Brain microvascular endothelial cell (primary cell): ENCODE results near the gene PRKG1.

Source experiments
- DNase-seq: peaks from one replicate; pipeline ENCODE4 v3.0.0-alpha.2; 2020
- H3K27ac ChIP-seq: fragments of 250-450 bp; sonication (Bioruptor Pico); 2 replicates; pipeline ENCODE4 v1.5.1; 2020; ENCODE audit warnings: mild to moderate bottlenecking, moderate library complexity
- H3K27me3 ChIP-seq: fragments of 250-450 bp; sonication (Bioruptor Pico); replicated peaks from 2 replicates; pipeline ENCODE4 v1.5.1; 2020; ENCODE audit warnings: mild to moderate bottlenecking
- H3K36me3 ChIP-seq: fragments of 250-450 bp; sonication (Bioruptor Pico); replicated peaks from 2 replicates; pipeline ENCODE4 v1.5.1; 2020; ENCODE audit warnings: mild to moderate bottlenecking
- H3K4me3 ChIP-seq: 2 replicates; pipeline ENCODE4 v1.5.1; 2011; ENCODE audit warnings: low read depth, mild to moderate bottlenecking, control low read depth, low read length, moderate library complexity
- in situ Hi-C: cut with HindIII; loops from 2 replicates; pipeline ENCODE4 v1.10.0; 2017; ENCODE audit warnings: low sequenced_read_pairs, low pct_ligation_motif_present
- TF ChIP-seq, protein P1 (sequence below): IDR thresholded peaks from 2 replicates; pipeline ENCODE4 v1.5.1; 2011; ENCODE audit warnings: low read depth, mild to moderate bottlenecking, moderate library complexity, low read length, control low read depth, inconsistent platforms; ENCODE audit errors: missing control alignments

PRKG1 gene

DNA sequence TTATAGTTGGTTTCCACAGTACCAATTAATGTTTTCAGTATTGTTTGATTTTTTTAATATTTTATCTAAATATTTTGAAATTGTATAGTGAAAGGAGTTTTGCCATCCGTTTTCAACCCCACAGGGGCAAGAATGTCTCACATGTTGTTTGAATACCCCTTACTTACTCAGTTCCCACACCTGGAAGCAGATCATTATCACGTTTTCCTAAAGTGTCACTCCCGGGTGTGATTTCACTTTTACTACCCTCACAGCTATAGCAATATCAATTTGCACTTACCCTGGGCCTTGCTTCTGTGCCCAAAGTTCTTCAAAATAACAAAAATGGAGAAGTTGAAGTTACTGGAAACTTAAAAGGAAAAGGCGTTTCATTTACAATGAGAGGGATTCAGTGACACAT, 397.0 kb downstream of the PRKG1 start:
- DNase-seq, result no peak
- Histone ChIP-seq H3K27me3 (no peaks in the 10 kb centered on the region), H3K36me3 (no peaks in the 10 kb centered on the region), H3K4me3 (no peak overlapping the region), H3K27ac (no peak overlapping the region)
- in situ Hi-C loops, result no loop called here
- TF ChIP-seq, protein P1, sequence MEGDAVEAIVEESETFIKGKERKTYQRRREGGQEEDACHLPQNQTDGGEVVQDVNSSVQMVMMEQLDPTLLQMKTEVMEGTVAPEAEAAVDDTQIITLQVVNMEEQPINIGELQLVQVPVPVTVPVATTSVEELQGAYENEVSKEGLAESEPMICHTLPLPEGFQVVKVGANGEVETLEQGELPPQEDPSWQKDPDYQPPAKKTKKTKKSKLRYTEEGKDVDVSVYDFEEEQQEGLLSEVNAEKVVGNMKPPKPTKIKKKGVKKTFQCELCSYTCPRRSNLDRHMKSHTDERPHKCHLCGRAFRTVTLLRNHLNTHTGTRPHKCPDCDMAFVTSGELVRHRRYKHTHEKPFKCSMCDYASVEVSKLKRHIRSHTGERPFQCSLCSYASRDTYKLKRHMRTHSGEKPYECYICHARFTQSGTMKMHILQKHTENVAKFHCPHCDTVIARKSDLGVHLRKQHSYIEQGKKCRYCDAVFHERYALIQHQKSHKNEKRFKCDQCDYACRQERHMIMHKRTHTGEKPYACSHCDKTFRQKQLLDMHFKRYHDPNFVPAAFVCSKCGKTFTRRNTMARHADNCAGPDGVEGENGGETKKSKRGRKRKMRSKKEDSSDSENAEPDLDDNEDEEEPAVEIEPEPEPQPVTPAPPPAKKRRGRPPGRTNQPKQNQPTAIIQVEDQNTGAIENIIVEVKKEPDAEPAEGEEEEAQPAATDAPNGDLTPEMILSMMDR, result no peak

DNA sequence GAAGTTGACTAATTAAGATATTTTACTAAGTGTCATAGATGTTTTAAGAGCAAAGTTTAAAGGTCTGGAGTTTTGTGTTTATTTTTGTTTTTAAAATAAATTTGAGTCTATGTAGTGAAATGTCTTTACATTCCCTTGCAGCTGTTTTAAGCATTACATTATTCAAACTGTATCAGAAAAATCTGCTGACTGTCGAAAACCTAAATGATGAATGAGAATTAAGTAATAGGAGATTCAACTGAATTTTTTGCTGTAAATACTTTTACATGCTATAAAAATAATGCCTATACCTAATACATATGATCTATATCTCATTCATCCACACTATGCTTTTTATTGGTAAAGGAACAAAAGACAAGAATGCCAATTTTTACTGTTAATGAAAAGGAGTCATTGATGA, 397.9 kb downstream of the PRKG1 start:
- in situ Hi-C loops, result no loop called here
- Histone ChIP-seq H3K4me3 (no peak overlapping the region), H3K27ac (no peak overlapping the region), H3K36me3 (no peaks in the 10 kb centered on the region), H3K27me3 (no peaks in the 10 kb centered on the region)
- no peak for DNase-seq
- TF ChIP-seq, protein P1, result no peak

DNA sequence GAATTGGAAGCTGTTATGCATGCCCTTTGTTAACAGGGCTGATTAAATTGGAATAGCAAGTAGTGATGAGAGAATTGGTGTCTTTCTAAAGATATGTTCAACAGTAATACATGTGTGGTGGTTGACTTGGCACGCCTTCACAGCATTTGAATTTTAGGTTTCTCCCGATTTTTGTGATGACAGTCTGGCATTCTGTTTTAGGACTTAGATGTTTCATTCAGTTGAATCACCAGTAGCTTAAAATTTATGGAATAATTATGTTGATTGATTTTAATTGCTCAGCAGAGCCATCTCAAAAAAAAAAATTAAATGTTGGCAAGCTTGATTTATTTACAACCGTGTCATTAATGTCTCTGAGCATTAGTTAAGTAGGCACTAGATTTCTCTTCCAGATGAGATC, 405.4 kb downstream of the PRKG1 start:
- TF ChIP-seq, protein P1, result no peak
- in situ Hi-C loops, result no loop called here
- no peak overlapping the region for H3K27ac ChIP-seq

DNA sequence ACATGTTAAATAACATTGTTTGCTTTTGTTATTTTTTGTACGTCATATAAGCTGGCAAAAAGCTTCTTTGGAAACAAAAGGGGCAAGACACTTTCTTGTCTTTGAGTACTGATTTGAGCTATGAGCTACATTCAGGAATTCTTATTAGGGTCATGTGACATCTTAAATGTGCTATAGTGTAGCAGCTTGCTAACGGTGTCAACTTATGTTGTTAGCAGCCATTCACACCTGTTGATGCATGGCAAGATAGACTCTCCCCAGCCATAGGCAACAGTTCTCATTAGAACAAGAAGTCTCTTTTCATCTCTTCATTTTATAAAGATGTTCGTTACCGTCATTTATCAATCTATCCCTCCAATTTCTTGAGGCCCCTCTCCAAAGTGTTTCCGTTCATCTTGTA, 411.4 kb downstream of the PRKG1 start:
- Histone ChIP-seq H3K4me3 (no peak overlapping the region), H3K36me3 (no peaks in the 10 kb centered on the region), H3K27me3 (no peaks in the 10 kb centered on the region), H3K27ac (no peak overlapping the region)
- in situ Hi-C loops, result no loop called here
- DNase-seq, result no peak
- TF ChIP-seq, protein P1, result no peak

More for the DNA sequence above, 405.4 kb downstream of the PRKG1 start:
- no peak for DNase-seq
- Histone ChIP-seq H3K36me3 (no peaks in the 10 kb centered on the region), H3K27me3 (no peaks in the 10 kb centered on the region), H3K4me3 (no peak overlapping the region)

DNA sequence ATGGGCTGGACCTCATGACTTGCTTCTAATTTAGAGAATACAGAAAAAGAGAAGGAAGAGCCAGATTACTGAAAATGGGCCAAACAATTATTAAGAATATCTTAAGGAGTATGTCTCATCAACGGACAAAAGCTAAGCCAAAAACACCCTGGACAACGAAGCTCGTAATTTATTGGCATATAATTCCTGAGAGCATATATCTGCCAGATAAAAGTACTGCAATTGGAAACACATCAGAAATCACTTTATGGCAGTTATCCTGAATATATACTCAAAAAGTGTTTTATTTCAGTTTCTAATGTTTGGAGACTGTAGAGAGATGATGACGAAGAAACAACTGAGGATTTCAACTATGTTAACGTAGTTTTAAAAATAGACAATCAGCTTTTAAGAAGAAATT, 413.3 kb downstream of the PRKG1 start:
- Histone ChIP-seq H3K36me3 (no peaks in the 10 kb centered on the region), H3K27me3 (no peaks in the 10 kb centered on the region), H3K4me3 (no peak overlapping the region), H3K27ac (no peak overlapping the region)
- in situ Hi-C loops, result no loop called here
- TF ChIP-seq, protein P1, result no peak
- no peak for DNase-seq

DNA sequence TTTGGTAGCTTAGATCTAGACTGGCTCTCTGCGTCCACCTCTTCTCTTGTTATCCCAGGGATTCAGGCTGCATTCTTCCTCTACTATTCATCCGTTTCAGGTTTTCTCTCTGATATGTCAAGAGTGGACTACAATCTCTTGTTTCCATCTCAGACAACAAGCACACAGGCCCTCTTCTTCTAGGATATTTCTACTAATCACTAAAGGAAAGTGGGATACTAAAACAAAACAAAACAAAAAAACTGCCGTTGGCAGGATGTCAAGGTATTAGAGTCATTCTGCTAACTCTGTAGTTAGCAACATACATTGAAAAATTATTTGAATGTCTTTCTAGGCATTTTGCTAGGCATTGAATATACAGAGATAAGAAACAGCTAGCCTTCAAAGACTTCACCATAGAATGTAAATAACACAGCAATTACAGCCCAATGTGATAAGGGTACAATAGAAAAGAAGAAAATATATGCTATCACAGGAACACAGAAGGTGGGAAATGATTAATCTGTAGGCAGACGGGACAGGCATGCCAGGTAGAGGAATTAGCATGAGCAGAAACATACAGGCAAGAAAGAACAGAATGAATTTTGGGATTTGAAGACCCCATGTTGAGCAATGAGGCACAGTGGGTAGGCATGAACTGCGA, 414.6 kb downstream of the PRKG1 start:
- Histone ChIP-seq H3K27me3 (no peaks in the 10 kb centered on the region), H3K36me3 (no peaks in the 10 kb centered on the region), H3K4me3 (no peak overlapping the region), H3K27ac (no peak overlapping the region)
- in situ Hi-C loops, result no loop called here
- TF ChIP-seq, protein P1, result no peak
- DNase-seq, result no peak
